H1 (cell line): ENCODE measurements around the gene RAMP2. TPM values are rescaled to one million over a fixed set of nuclear protein-coding genes. Genes with fewer than 3 reads are reported as not detected.

Source experiments
- CREB1 ChIP-seq: IDR thresholded peaks from 2 replicates; pipeline ENCODE4 v1.6.1; 2012; ENCODE audit warnings: inconsistent platforms
- FOSL1 ChIP-seq: IDR thresholded peaks from 2 replicates; pipeline ENCODE4 v1.6.1; 2011; ENCODE audit warnings: mild to moderate bottlenecking, low read depth, low read length, moderate library complexity; ENCODE audit not compliant: insufficient read depth
- GABPA ChIP-seq: IDR thresholded peaks from 2 replicates; pipeline ENCODE4 v1.6.1; 2011; ENCODE audit warnings: mild to moderate bottlenecking, low read length, moderate library complexity, borderline replicate concordance; ENCODE audit not compliant: insufficient read depth
- KDM1A ChIP-seq: fragments of 200-600, 300-600 bp; sonication (generic); IDR thresholded peaks from 2 replicates; pipeline ENCODE4 v1.7.1; 2016; ENCODE audit warnings: mild to moderate bottlenecking, low read length, borderline replicate concordance
- MAFK ChIP-seq: IDR thresholded peaks from 2 replicates; pipeline ENCODE4 v1.6.1; 2012; ENCODE audit warnings: low read depth, mild to moderate bottlenecking, improper control_type of control experiment, low read length
- RAD21 ChIP-seq, 2 experiments: IDR thresholded peaks in 1 of 2; conservative IDR thresholded peaks in 1 of 2; 2 replicates each; pipeline ENCODE4 v1.6.1; 2011; ENCODE audit warnings: low read depth in 2 of 2, low read length in 2 of 2, improper control_type of control experiment in 1 of 2, inconsistent platforms in 1 of 2, mild to moderate bottlenecking in 1 of 2, moderate library complexity in 1 of 2
- SIRT6 ChIP-seq: IDR thresholded peaks from one replicate; pipeline ENCODE4 v1.7.1; 2012; ENCODE audit warnings: low read length, inconsistent platforms
- TAF1 ChIP-seq: IDR thresholded peaks from 2 replicates; pipeline ENCODE4 v1.6.1; 2011; ENCODE audit warnings: mild to moderate bottlenecking, low read depth, low read length
- TCF12 ChIP-seq: IDR thresholded peaks from 2 replicates; pipeline ENCODE4 v1.6.1; 2011; ENCODE audit warnings: low read depth, mild to moderate bottlenecking, low read length
- polyA plus RNA-seq, 7 experiments: library from polyadenylated mRNA; depleted of rRNA in 3 of 7; stranded (reverse) in 5 of 7; unstranded in 2 of 7; fragments of >200 nt in 5 of 7; fragments of 200-250 nt in 2 of 7; gene quantifications; 1 replicate in 5 of 7; 2 replicates in 1 of 7; 4 replicates in 1 of 7; pipeline versions ENCODE4 v1.2.1 to v1.2.3, GENCODE V29; 2011 to 2013; ENCODE audit warnings: missing spikeins in 2 of 7, mixed read lengths in 2 of 7
- total RNA-seq: library from RNA; stranded (reverse); fragmentation: NEBNext Ultra II Directional; extraction: Animal tissue kit (Norgen Biotek cat#: 25700); gene quantifications from 2 replicates; pipeline ENCODE4 v1.2.1, GENCODE V29; 2021
- TF ChIP-seq, protein P1 (sequence below): IDR thresholded peaks from 2 replicates; pipeline ENCODE4 v1.6.1; 2012; ENCODE audit warnings: inconsistent platforms

RAMP2 gene
- total and polyA plus RNA-seq, 2 of the 8 experiments (the other 6 are each of a cell fraction or from before 2014, with no cell fraction given), result 13.4 to 41.7 TPM

DNA sequence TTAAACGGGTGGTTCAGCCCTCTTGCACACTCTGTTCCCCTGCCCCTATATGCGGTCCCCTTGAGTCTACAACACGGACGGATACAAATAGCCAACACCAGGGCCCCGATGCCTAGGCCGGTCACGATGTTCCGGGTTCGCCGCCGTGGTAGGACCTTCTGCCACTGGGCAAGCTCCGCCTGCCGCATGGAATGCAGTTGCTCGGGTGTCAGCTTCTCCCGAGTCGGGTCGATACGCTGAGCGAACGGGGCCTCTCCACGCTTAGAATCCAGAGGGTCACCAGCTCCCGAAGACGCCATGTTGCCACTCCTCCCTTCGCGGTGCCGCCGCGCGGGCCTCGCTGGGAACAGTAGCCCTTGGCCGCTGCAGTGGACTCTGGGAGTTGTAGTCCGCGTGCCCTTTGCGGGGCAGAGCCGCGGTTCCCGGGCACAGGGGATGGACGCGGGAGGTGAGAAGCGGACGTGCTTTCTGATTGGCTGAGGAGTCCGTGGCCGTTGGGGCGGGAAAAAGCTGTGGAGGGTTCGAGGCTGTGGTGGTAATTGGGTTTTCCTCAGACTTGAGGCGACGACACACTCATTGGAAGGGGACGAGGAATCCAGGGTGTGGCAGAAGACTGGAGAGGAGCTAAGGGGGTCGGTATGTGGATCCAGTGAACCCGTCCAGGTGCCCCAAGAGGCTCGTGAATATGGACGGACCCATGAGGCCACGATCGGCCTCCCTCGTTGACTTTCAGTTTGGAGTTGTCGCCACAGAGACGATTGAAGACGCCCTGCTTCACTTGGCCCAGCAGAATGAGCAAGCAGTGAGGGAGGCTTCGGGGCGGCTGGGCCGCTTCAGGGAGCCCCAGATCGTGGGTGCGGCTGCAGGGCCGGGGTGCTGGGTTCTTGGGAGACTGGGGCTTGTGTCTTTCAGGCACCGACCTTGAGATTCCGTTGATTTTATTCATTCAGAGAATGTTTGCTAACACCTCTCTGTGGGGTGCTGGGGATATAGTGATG, 37.7 kb downstream of the RAMP2 start, which contains the start of the genes CNTD1 and COA3 (continued):
- TF ChIP-seq, protein P1, sequence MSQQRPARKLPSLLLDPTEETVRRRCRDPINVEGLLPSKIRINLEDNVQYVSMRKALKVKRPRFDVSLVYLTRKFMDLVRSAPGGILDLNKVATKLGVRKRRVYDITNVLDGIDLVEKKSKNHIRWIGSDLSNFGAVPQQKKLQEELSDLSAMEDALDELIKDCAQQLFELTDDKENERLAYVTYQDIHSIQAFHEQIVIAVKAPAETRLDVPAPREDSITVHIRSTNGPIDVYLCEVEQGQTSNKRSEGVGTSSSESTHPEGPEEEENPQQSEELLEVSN, result peak; percentile 100
- TF ChIP-seq GABPA, result no peak
- no peak for TF ChIP-seq TCF12
- TF ChIP-seq MAFK, result no peak
- no peak for TF ChIP-seq RAD21 (IDR thresholded peaks at IDR 0.05 in 1 of 2, conservative IDR thresholded peaks at IDR 0.05 in 1 of 2; ENCODE audit: low read depth in 2 of 2, low read length in 2 of 2)
- TF ChIP-seq KDM1A, result peak; percentile 79
- peak; percentile 66 for TF ChIP-seq CREB1
- no peak for TF ChIP-seq FOSL1
- peak; percentile 65; the same call in 1 of the 2 replicates for TF ChIP-seq TAF1
- TF ChIP-seq SIRT6, result no peak
